ENCODE measurements around the gene SERPINB2.

SERPINB2 gene

GRCh38 chr18:63949068-63949737 is 61.7 kb downstream of the SERPINB2 start, which contains the start of gene HMSD:
Gene HMSD (plus strand): TSS chr18:63949301. CDS start chr18:63953456, 4,155 bp downstream.
- H2BK12ac ChIP-seq (ENCODE audit: low read length): no peak within 1 kb of the TSS
- peak within 1 kb of the TSS; percentile 56 for H2AFZ ChIP-seq (ENCODE audit: low read length)
- H3K9ac ChIP-seq (ENCODE audit: low read depth, low read length, poor library complexity): peak within 1 kb of the TSS; percentile 44
- peak within 1 kb of the TSS; percentile 54 for H3K4me2 ChIP-seq (ENCODE audit: insufficient read depth, low read length, poor library complexity, severe bottlenecking)
- H3K27ac ChIP-seq (replicated peaks; ENCODE audit: low read length): no peak within 1 kb of the TSS
- H2BK15ac ChIP-seq (ENCODE audit: low read length): peak within 1 kb of the TSS; percentile 89
- H2AK5ac ChIP-seq (ENCODE audit: low read depth, low read length): no peak within 1 kb of the TSS
- H3K23ac ChIP-seq (ENCODE audit: low read depth, low read length, poor library complexity): no peak within 1 kb of the TSS
- H2BK5ac ChIP-seq (ENCODE audit: low read length): peak within 1 kb of the TSS; percentile 87
- H3K4me3 ChIP-seq (ENCODE audit: low read length in 2 of 2): peak within 1 kb of the TSS in 1 of 2 donors; percentile 76
- DNase-seq (ENCODE audit: low spot score): peak; percentile 35
- H3K79me1 ChIP-seq (ENCODE audit: low read depth, low read length): no peaks in the 10 kb centered on the region
- peak within 1 kb of the TSS; percentile 90 for H3K18ac ChIP-seq (ENCODE audit: low read length)
- H2BK120ac ChIP-seq (ENCODE audit: low read depth, low read length): no peak within 1 kb of the TSS
- H3K4ac ChIP-seq (ENCODE audit: low read length): peak within 1 kb of the TSS; percentile 37
- peak within 1 kb of the TSS; percentile 71 for H3K14ac ChIP-seq (ENCODE audit: low read length)
- H3K9me3 ChIP-seq (replicated peaks in 1 of 2; ENCODE audit: control insufficient read depth in 2 of 2, insufficient read depth in 1 of 2, low read depth in 1 of 2, low read length in 2 of 2): no peaks in the 10 kb centered on the region
- no peaks in the 10 kb centered on the region for H3K36me3 ChIP-seq (replicated peaks in 1 of 2; ENCODE audit: control insufficient read depth in 2 of 2, insufficient read depth in 2 of 2, low read length in 2 of 2)
- no peak within 1 kb of the TSS for H4K91ac ChIP-seq (ENCODE audit: low read depth, low read length, poor library complexity)
- peaks cover 0 to 3% of the 10 kb centered on the region in 2 donors for H3K4me1 ChIP-seq (ENCODE audit: control insufficient read depth in 2 of 2, insufficient read depth in 1 of 2, low read depth in 1 of 2, low read length in 2 of 2)
- no CpG with 5 or more reads among the region's 35 CpGs for WGBS, 2 donors (ENCODE audit: extremely low coverage in 2 of 2, insufficient read length in 2 of 2, insufficient replicate concordance in 1 of 2)
- H3K27me3 ChIP-seq (ENCODE audit: control insufficient read depth in 3 of 3, insufficient read depth in 3 of 3, low read depth in 1 of 3, low read length in 3 of 3): peaks cover 0 to 36% (median 0%) of the 10 kb centered on the region in 3 experiments
- peak within 1 kb of the TSS; percentile 92 for H4K8ac ChIP-seq (ENCODE audit: low read depth, low read length)

GRCh38 chr18:63951302-63951705 is 63.8 kb downstream of the SERPINB2 start:
- H3K79me1 ChIP-seq (ENCODE audit: low read depth, low read length): no peaks in the 10 kb centered on the region
- DNase-seq (ENCODE audit: low spot score): no peak
- no CpG with 5 or more reads among the region's 4 CpGs for WGBS, 2 donors (ENCODE audit: extremely low coverage in 2 of 2, insufficient read length in 2 of 2, insufficient replicate concordance in 1 of 2)

More at GRCh38 chr18:63951302-63951705, 63.8 kb downstream of the SERPINB2 start:
- peaks cover 0 to 3% of the 10 kb centered on the region in 2 donors for H3K4me1 ChIP-seq (ENCODE audit: control insufficient read depth in 2 of 2, insufficient read depth in 1 of 2, low read depth in 1 of 2, low read length in 2 of 2)
- H3K18ac ChIP-seq (ENCODE audit: low read length): no peak overlapping the region
- H4K91ac ChIP-seq (ENCODE audit: low read depth, low read length, poor library complexity): no peak overlapping the region
- H3K14ac ChIP-seq (ENCODE audit: low read length): no peak overlapping the region
- no peak overlapping the region for H3K9ac ChIP-seq (ENCODE audit: low read depth, low read length, poor library complexity)
- H2AFZ ChIP-seq (ENCODE audit: low read length): no peak overlapping the region
- H2BK12ac ChIP-seq (ENCODE audit: low read length): no peak overlapping the region
- H3K27me3 ChIP-seq (ENCODE audit: control insufficient read depth in 3 of 3, insufficient read depth in 3 of 3, low read depth in 1 of 3, low read length in 3 of 3): peaks cover 0 to 36% (median 0%) of the 10 kb centered on the region in 3 experiments
- H3K27ac ChIP-seq (replicated peaks; ENCODE audit: low read length): no peak overlapping the region
- no peak overlapping the region for H2BK120ac ChIP-seq (ENCODE audit: low read depth, low read length)
- no peak overlapping the region for H2AK5ac ChIP-seq (ENCODE audit: low read depth, low read length)
- H2BK15ac ChIP-seq (ENCODE audit: low read length): no peak overlapping the region
- no peaks in the 10 kb centered on the region for H3K36me3 ChIP-seq (replicated peaks in 1 of 2; ENCODE audit: control insufficient read depth in 2 of 2, insufficient read depth in 2 of 2, low read length in 2 of 2)
- H2BK5ac ChIP-seq (ENCODE audit: low read length): no peak overlapping the region
- no peak overlapping the region for H3K4me2 ChIP-seq (ENCODE audit: insufficient read depth, low read length, poor library complexity, severe bottlenecking)
- H3K9me3 ChIP-seq (replicated peaks in 1 of 2; ENCODE audit: control insufficient read depth in 2 of 2, insufficient read depth in 1 of 2, low read depth in 1 of 2, low read length in 2 of 2): no peaks in the 10 kb centered on the region
- no peak overlapping the region for H3K4ac ChIP-seq (ENCODE audit: low read length)
- no peak overlapping the region for H4K8ac ChIP-seq (ENCODE audit: low read depth, low read length)
- H3K23ac ChIP-seq (ENCODE audit: low read depth, low read length, poor library complexity): no peak overlapping the region
- H3K4me3 ChIP-seq (ENCODE audit: low read length in 2 of 2): no peak overlapping the region

Data from neuronal stem cell (in vitro differentiated cells).